NOMO-1 treated with dmso at 0.1 percent for 144 hours (cell line): ENCODE data around the gene ELMOD3.
"Not testable (repeated sequence)": the region's sequence is repeated elsewhere in the genome, so short reads cannot be mapped to it uniquely, and the experiment has no call there.

ENCODE experiments used
- DNase-seq: peaks from one replicate; lab custom pipeline; 2025; ENCODE audit not compliant: unreplicated experiment; lab: John Stamatoyannopoulos, UW

The ELMOD3 gene

DNA sequence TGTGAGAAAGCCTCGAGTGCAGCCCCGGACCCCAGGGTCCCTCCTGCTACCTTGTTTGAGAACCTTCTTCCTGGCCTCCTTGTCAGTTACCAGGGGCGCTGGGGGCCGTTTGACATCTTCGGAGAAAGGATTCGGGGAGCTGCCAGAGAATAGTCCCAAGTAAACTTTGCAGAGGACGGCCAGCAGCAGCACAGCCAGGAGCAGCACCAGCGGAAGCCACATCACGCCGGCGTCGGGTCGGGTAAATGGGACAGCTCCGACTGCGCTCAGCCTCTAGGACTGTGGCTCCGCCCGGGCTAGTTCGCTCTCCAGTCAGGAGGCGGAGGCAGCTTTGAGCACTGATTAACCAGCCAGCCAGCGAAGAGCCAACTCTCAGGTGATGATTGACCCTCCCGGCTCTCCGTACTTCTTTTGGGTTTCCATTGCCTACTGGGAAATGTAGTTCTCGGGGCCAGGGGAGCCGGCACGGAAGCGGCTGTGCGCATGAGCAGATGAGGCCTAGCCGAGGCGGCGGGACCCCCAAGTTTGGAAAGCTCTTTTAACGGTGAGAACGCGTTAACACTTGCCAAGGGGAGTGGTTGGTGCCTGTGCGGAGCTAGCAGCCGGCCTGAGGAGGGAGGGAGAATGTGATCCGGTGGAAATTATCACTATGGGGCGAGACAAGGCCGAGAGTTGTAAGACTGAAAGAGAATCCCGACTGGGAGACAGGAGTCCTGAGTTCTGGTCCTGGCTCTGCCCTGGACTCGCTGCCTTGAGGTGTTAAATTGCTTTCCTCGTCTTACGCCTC lies at the start of gene ELMOD3, which contains the start of gene RETSAT:
Gene ELMOD3 (plus strand): TSS at position 484 of the 787 bp plus-strand sequence. CDS start 2,430 bp downstream, outside the sequence.
Gene RETSAT (minus strand): TSS at position 243 of the 787 bp plus-strand sequence. CDS start 21 bp downstream, at position 222.
- peak; percentile 98 for DNase-seq

DNA sequence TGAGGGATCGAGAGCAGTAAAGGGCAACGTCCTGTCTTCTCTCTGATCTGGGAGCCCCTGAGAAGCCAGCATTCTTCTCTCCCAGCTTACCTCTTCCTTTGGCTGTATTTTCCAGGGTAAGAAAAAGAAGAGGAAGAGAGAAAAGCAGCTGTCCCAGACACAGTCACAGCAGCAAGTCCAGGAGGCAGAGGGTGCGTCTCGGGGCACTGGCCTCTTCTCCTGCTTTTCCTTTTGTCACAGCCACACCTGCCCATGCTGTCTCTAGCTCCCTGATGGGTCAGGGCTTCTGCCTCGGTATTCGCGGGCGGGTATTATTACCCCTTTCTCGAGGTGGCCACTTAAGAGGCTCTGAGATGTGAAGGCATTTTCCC lies 47.1 kb upstream of the ELMOD3 start:
- DNase-seq, result no peak

DNA sequence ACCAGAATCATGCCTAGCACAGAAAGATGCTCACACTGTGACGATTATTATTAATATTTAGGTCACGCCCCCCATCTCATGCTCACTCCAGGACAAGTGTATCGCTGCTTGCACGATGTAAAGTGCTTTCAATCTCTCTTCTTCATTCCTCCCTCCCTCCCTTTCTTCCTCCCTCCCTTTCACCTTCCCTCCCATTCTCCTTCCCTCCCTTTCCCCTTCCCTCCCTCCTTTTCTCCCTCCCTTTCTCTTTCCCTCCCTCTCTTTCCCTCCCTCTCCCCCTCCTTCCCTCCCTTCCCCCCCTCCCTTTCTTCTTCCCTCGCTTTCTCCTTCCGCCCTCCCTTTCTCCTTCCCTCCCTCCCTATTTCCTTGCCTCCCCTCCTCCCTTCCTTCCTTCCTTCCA lies 46.4 kb upstream of the ELMOD3 start:
- no peak for DNase-seq

DNA sequence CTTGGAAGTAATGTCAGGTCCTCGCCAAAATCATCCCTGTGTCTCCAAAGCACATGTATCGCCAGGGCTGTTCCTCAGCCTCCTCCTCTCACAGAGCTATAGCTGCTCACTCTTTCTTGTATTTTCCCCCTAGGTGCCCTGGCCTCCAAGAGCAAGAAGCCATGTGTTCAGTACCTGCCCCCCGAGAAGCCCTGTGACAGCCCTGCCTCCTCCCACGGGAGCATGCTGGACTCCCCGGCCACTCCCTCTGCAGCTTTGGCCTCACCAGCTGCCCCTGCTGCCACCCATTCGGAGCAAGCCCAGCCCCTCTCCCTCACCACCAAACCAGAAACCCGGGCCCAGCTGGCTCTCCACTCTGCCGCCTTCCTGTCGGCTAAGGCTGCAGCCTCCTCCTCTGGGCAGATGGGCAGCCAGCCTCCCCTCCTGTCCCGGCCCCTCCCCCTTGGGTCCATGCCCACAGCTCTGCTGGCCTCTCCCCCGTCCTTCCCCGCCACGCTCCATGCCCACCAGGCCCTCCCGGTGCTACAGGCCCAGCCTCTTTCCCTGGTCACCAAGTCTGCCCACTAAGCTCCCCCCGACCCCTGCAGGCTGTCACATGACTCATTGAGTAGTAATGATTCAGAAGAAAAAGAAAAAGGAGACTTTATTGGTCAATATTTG lies 45.5 kb upstream of the ELMOD3 start:
- no peak for DNase-seq

DNA sequence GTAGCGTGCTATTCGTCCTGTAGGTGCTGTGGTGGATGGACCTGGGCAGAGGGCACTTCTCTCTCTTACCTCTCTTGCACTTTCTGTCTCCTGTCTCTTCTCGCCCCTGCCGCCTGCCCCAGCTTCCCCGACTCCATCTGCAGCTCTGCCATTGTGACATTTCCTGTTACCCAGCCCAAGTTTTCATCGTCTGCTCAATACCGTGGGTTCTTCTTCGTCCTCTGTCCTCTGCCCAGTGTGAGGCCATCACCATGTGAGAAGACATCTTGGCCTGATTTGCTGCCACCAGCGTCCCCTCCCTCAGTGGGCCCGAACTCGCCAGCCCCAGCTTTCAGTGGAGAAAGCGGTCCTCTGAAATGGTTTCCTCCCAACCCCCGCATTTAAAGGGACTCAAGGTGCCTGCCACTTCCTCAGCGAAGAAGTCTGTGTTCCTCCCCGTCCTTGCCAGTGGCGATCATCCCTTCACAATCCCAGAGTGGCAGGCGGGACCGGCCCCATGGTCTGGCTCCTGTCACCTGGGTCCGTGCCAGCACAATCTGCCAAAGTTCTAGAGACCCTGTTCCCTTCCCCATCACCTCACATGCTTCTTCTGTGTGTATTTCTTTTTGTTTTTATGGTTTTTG lies 44.8 kb upstream of the ELMOD3 start:
- DNase-seq, result peak; percentile 18

DNA sequence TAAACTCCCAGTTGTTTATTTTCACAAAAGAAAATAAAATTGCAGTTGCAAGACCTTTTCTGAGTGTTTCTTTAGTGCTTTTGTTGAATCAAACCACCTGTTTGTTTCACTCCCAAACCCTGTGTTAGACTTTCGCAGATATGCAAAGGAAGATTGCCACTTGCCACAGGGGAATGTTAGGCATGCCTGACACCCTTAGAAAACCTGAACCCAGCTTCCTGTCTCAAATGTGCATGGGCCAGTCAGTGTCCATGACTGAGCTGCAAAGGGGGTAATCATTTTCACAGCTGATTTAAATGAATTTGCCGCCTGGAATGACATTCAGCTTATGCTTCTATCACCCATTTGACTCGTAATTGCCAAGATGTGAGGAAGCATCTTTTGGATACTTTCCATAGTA lies 44.2 kb upstream of the ELMOD3 start:
- DNase-seq, result no peak

DNA sequence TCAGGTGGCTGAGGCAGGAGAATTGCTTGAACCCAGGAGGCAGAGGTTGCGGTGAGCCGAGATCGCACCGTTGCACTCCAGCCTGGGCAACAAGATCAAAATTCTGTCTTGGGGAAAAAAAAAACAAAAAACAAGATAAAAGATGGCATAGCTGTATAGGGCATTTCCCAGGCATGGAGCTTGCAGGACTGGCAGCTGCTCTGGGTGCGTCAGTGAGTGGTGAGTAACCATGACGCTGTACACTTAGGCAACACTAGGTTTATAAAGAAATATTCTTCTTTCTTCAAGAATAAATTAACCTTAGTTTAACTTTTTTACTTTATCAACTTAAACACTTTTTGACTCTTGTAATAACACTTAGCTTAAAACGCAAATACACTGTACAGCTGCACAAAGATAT lies 42.2 kb upstream of the ELMOD3 start:
- DNase-seq, result no peak

DNA sequence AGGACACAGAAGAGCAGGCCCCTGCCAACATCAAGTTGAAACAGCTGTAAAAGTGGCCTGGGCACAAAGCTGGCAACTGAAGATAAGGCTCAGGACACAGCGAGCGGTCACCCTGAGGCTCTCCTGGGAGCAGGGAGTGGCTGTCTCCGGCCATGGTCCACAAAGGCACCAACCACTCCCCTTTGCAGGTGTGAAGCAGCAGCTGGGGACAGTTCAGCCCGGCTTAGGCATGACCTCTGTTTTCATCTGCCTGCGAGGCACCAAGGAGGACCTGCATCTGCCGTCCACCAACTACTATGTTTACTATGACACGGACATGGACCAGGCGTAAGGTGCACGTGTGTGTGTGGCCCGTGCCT lies 39.7 kb upstream of the ELMOD3 start:
- no peak for DNase-seq

DNA sequence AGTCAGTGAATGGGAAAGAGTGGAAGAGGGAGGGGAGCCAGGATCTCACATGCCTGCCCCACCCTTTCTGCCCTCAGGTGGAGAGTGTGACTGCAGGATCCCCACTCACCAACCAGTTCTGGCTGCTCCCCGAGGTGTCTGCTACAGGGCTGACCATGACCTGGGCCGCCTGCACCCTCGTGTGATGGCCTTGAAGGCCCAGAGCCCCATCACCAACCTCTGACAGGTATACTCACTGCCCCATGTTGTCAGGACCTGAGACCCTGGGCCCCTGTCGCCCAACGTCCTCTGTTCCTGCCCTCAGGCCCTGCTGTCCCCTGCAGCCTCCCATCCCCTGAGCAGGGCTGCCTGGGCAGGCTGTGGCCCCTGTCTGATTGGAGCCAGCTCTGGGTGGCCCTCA lies 38.6 kb upstream of the ELMOD3 start:
- not testable (repeated sequence) for DNase-seq

DNA sequence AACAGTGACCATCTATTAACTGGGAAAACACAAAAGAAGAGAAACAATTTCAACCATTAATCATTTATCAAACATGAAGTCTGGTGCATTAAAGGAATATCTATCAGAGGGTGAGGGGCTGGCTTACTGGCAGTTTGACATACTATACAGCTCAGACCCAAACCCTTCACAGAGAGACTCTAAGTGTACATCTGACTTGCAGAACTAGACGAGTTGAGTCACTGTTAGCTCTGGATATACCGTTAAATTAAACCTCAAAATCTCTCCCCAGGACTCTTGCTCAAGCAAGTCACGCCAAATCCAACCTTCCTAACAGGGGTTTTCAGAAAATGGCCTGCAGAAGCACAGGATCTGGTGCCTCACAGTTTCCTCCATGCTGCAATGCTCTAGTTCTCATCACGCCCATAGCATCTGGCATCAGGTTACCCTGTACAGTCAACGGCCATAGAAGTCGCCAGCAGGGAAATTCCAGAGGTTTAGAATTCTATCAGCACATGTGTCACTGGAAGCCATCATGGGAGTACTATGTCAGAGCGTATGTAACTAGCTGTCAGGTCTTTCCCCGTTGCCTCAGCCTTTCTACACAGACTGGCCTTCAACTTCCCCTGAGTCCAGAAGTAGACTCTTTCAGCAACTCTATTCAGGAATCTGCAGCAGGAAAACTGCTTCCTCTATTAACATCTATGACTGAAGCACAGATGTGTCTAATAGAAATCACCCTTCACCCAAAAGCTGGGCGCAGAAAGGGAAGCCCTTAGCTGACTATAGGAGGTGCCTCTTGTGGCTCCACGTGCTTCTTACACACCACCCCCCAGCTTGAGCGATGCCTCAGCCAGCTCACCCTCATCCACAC lies 36.1 kb upstream of the ELMOD3 start:
- DNase-seq, result no peak

DNA sequence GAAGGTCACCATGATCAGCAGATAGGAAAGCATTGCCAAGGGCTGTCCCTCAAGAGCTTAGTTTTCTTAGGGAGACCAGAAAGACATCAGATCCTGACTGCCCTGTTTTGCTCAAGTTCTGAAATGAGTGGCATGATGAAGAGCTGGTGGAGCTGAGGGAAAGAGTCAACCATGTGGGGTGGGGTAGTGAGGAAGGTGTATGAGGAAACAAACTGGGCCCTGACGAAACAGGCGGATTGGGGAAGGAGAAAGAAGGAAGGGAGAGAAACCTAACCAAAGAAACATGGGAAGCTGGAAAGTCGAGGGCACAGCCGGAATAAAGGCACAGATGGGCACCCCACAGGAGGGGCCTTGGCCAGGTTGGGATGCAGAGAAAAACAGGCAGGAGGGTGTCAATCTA lies 34.8 kb upstream of the ELMOD3 start:
- DNase-seq, result no peak

DNA sequence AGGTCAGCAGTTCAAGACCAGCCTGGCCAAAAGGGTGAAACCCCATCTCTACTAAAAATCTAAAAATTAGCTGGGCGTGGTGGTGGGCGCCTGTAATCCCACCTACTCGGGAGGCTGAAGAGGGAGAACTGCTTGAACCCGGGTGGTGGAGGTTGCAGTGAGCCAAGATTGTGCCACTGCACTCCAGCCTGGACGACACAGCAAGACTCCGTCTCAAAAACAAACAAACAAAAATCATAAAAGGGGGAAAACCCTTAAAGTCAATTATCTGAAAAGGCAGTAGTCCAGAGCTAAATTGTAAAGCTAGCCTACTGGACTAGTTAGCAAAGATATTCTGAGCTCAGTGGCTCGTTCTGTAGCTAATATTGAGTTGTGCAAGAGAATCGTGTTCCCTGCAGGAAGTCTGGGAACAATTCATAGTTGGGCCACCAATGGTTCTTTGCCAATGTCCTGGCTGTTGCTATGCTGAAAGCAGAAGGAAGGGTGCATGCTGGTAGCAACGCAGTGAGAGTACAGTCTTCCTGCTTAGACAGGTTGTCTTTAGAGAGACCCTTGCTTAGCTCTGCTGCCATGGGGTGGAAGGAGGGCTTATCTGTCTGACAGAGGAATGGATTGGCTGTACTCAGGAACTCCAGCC lies 31.1 kb upstream of the ELMOD3 start:
- no peak for DNase-seq

DNA sequence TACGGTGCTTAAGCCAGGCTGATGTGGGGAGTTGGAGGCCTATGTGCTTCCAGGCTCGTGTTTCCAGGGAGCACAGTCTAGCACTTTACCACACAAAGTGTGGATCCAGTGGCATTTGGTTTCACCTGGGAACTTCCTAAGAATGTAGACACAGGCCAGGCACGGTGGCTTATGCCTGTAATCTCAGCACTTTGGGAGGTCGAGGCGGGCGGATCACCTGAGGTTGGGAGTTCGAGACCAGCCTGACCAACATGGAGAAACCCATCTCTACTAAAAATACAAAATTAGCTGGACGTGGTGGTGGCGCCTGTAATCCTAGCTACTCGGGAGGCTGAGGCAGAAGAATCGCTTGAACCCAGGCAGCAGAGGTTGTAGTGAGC lies 30.6 kb upstream of the ELMOD3 start:
- not testable (repeated sequence) for DNase-seq

DNA sequence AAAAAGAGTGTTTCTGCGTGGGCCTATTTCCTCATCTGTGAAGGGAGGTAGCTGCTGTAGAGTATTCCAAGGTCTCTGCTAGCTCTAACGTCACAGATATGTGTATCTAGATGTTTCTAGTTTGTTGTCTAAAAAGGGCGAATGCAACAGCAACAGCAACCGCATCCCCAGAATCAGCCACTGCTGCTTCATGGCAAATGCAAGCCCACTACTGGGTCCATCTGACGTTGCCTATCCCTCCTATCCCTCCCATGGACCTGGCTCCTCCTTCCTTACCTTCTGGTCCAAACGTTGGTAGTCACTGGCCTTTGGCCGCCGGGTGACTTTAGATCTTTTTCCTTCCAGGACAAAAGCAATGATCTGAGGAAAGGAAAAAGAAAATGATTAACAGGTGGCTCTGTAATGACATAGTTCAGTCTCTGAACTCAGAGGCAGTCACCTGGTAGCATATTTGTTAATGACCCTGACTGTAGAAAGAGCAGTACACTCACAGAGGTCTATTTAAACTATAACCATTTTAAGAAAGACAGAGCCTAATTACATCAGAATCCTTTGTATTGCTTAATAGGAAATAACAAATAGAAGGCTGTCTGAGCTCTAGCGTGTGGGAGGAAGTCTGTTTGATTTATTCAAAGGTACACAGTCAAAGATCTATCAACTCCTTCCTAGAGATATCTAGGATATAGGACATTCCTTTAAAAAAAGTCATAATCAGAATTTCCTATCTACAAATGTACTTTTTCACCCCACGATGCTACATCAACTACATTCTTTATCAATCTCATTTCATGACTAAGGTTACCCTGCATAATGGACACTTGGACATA lies 29.7 kb upstream of the ELMOD3 start:
- DNase-seq, result peak; percentile 47

DNA sequence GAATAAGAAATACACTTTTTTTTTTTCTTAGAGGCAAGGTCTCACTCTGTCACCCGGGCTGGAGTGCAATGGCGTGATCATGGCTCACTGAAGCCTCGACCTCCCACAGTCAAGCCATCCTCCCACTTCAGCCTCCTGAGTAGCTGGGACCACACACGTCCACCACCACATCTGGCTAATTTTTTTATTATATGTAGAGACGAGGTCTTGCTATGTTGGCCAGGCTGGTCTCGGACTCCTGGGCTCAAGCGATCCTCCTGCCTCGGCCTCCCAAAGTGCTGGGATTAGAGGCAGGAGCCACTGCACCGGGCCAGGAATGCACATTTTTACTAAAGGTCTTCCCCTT lies 29.1 kb upstream of the ELMOD3 start:
- no peak for DNase-seq

DNA sequence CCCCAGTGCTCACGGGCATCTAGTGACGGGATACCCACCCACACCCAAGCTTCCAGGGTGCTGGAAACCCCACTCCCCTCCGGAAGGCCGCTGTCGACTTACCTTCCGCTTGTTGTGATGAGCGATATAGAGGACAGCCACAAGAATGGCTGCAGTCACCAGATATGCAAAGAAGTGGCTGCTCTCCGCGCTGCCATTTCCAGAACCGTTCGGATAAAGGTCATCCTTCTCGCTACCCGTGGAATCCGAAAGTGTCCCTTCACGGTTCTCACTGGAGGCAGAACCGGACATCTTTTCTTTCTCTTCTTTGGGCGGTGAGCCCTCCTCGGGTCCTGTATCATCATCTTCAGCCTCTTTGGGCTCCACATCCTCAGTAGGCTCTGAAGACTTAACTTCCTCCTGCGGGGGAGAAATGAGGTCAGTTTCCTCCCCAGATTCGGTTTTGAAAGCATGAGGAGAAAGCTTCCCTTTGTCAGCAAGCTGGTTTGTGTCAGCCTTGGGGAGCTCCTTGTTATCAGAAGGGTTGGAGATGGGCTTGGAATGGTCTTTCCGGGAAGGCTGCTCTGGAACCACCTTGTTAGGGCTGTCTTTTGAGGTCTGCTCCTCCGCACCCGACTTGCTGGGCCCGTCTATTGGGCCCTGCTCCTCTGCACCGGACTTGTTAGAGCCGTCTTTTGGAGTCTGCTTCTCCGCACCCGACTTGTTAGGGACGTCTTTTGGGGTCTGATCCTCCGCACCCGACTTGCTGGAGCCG lies 28.0 kb upstream of the ELMOD3 start:
- peak; percentile 67 for DNase-seq

DNA sequence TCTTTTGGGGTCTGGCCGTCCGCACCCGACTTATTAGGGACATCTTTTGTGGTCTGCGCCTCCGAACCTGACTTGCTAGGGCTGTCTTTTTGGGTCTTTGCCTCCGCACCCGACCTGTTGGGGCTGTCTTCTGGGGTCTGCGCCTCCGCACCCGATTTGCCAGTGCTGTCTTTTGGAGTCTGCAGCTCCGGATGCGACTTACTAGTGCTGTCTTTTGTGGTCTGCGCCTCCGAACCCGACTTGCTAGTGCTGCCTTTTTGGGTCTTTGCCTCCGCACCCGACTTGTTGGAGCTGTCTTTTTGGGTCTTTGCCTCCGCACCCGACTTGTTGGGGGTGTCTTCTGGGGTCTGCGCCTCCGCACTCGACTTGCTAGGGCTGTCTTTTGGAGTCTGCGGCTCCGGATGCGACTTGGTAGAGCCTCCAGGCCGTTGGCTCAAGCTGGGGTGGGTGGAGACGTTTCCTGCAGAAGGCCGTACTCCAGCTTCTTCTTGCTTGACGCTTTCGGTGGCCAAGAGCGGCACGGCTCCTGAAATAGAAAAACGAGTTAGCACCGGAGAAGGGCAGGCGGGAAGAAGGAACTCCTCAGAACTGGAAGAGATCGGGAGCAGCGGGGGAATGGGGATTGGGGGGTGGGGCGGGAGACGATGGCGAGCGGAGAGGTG lies 27.3 kb upstream of the ELMOD3 start:
- peak; percentile 35 for DNase-seq

DNA sequence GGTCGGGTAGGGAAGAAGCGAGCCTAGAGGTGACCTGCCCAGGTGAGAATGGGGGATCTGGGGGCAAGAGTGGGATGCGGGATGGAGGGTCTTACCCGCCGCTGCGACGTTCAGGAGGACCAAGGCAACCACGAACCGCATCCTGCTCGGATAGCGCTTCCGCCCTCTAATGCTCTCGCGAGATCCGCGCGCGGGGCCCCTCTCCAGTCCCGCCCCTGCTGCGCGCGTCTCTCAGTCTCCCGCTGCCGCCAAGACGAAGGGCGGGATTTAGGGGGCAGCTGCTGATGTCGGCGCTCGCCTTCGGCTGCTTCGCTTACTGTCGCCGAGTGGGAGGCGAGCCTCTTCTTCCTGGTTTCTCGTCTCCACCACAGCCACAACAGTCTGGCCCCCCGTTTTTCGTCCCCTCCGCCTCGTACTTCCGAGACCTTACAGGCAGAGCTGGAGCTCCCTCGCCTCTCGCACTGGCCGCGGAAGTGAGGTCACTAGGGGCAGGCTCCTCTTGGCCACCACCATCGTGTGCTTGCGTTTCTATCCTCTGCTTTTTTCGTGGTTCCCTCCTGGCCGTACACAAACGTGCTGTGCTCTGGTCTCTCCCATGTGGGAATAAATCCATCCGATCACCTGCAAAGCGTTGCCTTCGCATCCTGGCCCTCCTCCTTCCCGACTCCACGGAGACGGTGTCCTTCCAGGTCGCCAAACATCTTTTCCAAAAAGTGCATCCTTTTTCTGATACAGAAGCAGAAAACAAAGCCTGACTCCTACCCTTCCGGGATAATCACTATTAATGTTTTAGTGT lies 26.5 kb upstream of the ELMOD3 start, which contains the start of gene TGOLN2:
Gene TGOLN2 (minus strand): TSS at position 168 of the 796 bp plus-strand sequence. CDS start 27 bp downstream, at position 141.
- DNase-seq, result peak; percentile 94
